ENCODE measurements around the gene AUP1. TPM values are rescaled to one million over a fixed set of nuclear protein-coding genes. Genes with fewer than 3 reads are reported as not detected.

The AUP1 gene
- polyA plus RNA-seq, 2 of the 4 experiments (the other 2 are of a cell fraction): 129 to 164 TPM

DNA sequence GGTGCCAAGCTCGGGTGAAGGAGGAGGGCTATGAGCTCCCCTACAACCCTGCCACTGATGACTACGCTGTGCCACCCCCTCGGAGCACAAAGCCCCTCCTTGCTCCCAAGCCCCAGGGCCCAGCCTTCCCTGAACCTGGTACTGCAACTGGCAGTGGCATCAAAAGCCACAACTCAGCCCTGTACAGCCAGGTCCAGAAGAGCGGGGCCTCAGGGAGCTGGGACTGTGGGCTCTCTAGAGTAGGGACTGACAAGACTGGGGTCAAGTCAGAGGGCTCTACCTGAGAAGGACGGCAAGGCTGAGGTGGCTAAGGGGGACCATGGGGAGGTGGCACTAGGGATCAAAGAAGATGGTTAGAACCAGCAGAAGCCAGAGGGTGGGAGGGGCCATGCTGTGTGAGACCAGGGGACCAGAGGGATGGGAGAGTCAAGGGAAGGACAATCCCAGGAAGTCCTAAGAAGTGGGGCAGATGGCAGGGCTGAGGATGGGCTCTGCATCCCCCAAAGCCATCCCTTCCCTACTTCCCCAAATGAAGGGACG, 27.4 kb upstream of the AUP1 start:
- H3K4me2 ChIP-seq: no peak overlapping the region
- H3K4me3 ChIP-seq: no peak overlapping the region
- no peak for DNase-seq (ENCODE audit: low read depth in 1 of 2, low spot score in 1 of 2)
- POLR2A ChIA-PET: no interaction called here
- H3K4me1 ChIP-seq: peaks cover 6% of the 10 kb centered on the region; the same call in 2 of the 3 replicates
- no peak for ATAC-seq
- no peak overlapping the region for H3K27ac ChIP-seq
- H3K9me3 ChIP-seq: no peaks in the 10 kb centered on the region
- no peak for FAIRE-seq
- CTCF ChIA-PET: interaction anchor here (0.6 to 8.6 kb wide), 6 partner anchors 11 to 70 kb away, joined by 3 to 63 read pairs (median 4); no protein-coding TSS in a partner anchor
- 75% methylated on average over 5 of the region's 6 CpGs for WGBS (ENCODE audit: missing lambda C conversion rate)
- TF ChIP-seq RAD21 (conservative IDR thresholded peaks at IDR 0.05 in 1 of 2, IDR thresholded peaks at IDR 0.05 in 1 of 2) (no peak), GATA3 (IDR thresholded peaks at IDR 0.05; ENCODE audit: borderline replicate concordance) (no peak), EHF (CRISPR knock-in tag; IDR thresholded peaks at IDR 0.05) (no peak), TP53 (CRISPR knock-in tag; IDR thresholded peaks at IDR 0.05) (no peak), RARB (CRISPR knock-in tag; IDR thresholded peaks at IDR 0.05) (no peak), MAZ (IDR thresholded peaks at IDR 0.05; ENCODE audit: borderline replicate concordance, low read depth, low read length) (no peak), CEBPB (IDR thresholded peaks at IDR 0.05) (no peak), RNF2 (IDR thresholded peaks at IDR 0.05; ENCODE audit: borderline replicate concordance, low read depth) (no peak), CHD4 (IDR thresholded peaks at IDR 0.05; ENCODE audit: borderline replicate concordance) (no peak), FOSB (CRISPR knock-in tag; IDR thresholded peaks at IDR 0.05) (no peak), RFX5 (IDR thresholded peaks at IDR 0.05) (no peak), EP300 (IDR thresholded peaks at IDR 0.05) (no peak), PHF8 (IDR thresholded peaks at IDR 0.05; ENCODE audit: borderline replicate concordance, low read depth) (no peak), RCOR1 (IDR thresholded peaks at IDR 0.05; ENCODE audit: low read depth, low read length) (no peak)
- TF ChIP-seq, protein P1, sequence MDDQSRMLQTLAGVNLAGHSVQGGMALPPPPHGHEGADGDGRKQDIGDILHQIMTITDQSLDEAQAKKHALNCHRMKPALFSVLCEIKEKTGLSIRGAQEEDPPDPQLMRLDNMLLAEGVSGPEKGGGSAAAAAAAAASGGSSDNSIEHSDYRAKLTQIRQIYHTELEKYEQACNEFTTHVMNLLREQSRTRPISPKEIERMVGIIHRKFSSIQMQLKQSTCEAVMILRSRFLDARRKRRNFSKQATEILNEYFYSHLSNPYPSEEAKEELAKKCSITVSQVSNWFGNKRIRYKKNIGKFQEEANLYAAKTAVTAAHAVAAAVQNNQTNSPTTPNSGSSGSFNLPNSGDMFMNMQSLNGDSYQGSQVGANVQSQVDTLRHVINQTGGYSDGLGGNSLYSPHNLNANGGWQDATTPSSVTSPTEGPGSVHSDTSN (IDR thresholded peaks at IDR 0.05): no peak
- TF ChIP-seq, protein P2, sequence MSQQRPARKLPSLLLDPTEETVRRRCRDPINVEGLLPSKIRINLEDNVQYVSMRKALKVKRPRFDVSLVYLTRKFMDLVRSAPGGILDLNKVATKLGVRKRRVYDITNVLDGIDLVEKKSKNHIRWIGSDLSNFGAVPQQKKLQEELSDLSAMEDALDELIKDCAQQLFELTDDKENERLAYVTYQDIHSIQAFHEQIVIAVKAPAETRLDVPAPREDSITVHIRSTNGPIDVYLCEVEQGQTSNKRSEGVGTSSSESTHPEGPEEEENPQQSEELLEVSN (IDR thresholded peaks at IDR 0.05; ENCODE audit: borderline replicate concordance, low read depth): no peak
- TF ChIP-seq, protein P3, sequence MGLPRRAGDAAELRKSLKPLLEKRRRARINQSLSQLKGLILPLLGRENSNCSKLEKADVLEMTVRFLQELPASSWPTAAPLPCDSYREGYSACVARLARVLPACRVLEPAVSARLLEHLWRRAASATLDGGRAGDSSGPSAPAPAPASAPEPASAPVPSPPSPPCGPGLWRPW (IDR thresholded peaks at IDR 0.05): no peak
- TF ChIP-seq, protein P4, sequence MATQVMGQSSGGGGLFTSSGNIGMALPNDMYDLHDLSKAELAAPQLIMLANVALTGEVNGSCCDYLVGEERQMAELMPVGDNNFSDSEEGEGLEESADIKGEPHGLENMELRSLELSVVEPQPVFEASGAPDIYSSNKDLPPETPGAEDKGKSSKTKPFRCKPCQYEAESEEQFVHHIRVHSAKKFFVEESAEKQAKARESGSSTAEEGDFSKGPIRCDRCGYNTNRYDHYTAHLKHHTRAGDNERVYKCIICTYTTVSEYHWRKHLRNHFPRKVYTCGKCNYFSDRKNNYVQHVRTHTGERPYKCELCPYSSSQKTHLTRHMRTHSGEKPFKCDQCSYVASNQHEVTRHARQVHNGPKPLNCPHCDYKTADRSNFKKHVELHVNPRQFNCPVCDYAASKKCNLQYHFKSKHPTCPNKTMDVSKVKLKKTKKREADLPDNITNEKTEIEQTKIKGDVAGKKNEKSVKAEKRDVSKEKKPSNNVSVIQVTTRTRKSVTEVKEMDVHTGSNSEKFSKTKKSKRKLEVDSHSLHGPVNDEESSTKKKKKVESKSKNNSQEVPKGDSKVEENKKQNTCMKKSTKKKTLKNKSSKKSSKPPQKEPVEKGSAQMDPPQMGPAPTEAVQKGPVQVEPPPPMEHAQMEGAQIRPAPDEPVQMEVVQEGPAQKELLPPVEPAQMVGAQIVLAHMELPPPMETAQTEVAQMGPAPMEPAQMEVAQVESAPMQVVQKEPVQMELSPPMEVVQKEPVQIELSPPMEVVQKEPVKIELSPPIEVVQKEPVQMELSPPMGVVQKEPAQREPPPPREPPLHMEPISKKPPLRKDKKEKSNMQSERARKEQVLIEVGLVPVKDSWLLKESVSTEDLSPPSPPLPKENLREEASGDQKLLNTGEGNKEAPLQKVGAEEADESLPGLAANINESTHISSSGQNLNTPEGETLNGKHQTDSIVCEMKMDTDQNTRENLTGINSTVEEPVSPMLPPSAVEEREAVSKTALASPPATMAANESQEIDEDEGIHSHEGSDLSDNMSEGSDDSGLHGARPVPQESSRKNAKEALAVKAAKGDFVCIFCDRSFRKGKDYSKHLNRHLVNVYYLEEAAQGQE (IDR thresholded peaks at IDR 0.05): no peak
- TF ChIP-seq, protein P5, sequence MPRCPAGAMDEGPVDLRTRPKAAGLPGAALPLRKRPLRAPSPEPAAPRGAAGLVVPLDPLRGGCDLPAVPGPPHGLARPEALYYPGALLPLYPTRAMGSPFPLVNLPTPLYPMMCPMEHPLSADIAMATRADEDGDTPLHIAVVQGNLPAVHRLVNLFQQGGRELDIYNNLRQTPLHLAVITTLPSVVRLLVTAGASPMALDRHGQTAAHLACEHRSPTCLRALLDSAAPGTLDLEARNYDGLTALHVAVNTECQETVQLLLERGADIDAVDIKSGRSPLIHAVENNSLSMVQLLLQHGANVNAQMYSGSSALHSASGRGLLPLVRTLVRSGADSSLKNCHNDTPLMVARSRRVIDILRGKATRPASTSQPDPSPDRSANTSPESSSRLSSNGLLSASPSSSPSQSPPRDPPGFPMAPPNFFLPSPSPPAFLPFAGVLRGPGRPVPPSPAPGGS (IDR thresholded peaks at IDR 0.05): no peak

DNA sequence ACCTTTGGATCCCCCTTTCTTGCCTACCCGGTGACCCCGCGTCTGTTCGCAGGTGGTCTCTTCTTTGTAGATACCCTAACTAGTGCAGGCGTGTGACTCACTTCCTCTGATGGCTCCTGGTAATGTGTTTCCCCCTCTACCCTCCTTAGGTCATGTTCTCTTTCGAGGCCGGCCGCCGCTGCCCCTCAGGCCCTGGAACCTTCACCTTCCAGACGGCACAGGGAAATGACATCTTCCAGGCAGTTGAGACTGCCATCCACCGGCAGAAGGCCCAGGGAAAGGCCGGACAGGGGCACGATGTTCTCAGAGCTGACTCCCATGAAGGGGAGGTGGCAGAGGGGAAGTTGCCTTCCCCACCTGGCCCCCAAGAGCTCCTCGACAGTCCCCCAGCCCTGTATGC, 26.7 kb upstream of the AUP1 start:
- Histone ChIP-seq H3K27ac (no peak overlapping the region), H3K9me3 (no peaks in the 10 kb centered on the region), H3K4me1 (peaks cover 6% of the 10 kb centered on the region; the same call in 2 of the 3 replicates), H3K4me3 (no peak overlapping the region), H3K4me2 (no peak overlapping the region)
- no peak for ATAC-seq
- WGBS (ENCODE audit: missing lambda C conversion rate): 90% methylated on average over 14 of the region's 14 CpGs
- ChIA-PET POLR2A (no interaction called here), CTCF (interaction anchor here (1.1 to 8.6 kb wide), 4 partner anchors 11 to 31 kb away, joined by 4 to 63 read pairs (median 12); no protein-coding TSS in a partner anchor)
- FAIRE-seq: no peak
- no peak for TF ChIP-seq ZC3H11A (IDR thresholded peaks at IDR 0.05)
- no peak for TF ChIP-seq TFCP2L1 (CRISPR knock-in tag; IDR thresholded peaks at IDR 0.05)
- no peak for TF ChIP-seq EHMT2 (IDR thresholded peaks at IDR 0.05; ENCODE audit: low read depth)
- no peak for TF ChIP-seq JUNB (IDR thresholded peaks at IDR 0.05)
- no peak for TF ChIP-seq ZNF302 (CRISPR knock-in tag; IDR thresholded peaks at IDR 0.05)
- no peak for TF ChIP-seq FOSB (CRISPR knock-in tag; IDR thresholded peaks at IDR 0.05)
- no peak for TF ChIP-seq KDM5A (IDR thresholded peaks at IDR 0.05)
- TF ChIP-seq, protein P5 (IDR thresholded peaks at IDR 0.05): no peak
- TF ChIP-seq GATA3 (IDR thresholded peaks at IDR 0.05; ENCODE audit: borderline replicate concordance): no peak
- no peak for TF ChIP-seq ZFP36 (IDR thresholded peaks at IDR 0.05; ENCODE audit: borderline replicate concordance, partially characterized antibody)
- no peak for TF ChIP-seq TP53 (CRISPR knock-in tag; IDR thresholded peaks at IDR 0.05)
- no peak for TF ChIP-seq RARB (CRISPR knock-in tag; IDR thresholded peaks at IDR 0.05)
- no peak for DNase-seq (ENCODE audit: low read depth in 1 of 2, low spot score in 1 of 2)

Measured in A549 (cell line).